H1 (cell line): Measurements from ENCODE around the gene DGAT2L6. TPM values are rescaled to one million over a fixed set of nuclear protein-coding genes. Genes with fewer than 3 reads are reported as not detected.

Experiments used
- CTCF ChIA-PET: fragments of 300-600 bp; sonication (Branson Sonifier 250); formaldehyde crosslinking; loops from one replicate; lab custom pipeline; 2021; ENCODE audit not compliant: partially characterized antibody; lab: Charles Lee
- POLR2A ChIA-PET: fragments of 300-600 bp; sonication (Branson Sonifier 250); formaldehyde crosslinking; loops from one replicate; lab custom pipeline; 2021; ENCODE audit warnings: inconsistent platforms; ENCODE audit not compliant: partially characterized antibody; lab: Charles Lee
- DNase-seq, 2 experiments: peaks; one replicate each; pipeline versions ENCODE4 v3.0.0 to v3.0.0-alpha.2; 2010 to 2022; ENCODE audit warnings: low spot score in 2 of 2, low read depth in 1 of 2, mixed read lengths in 1 of 2
- FAIRE-seq: peaks from 2 replicates; lab custom pipeline; 2011; peaks lifted over from hg19 to GRCh38; lab: Jason Lieb, UNC
- H2AFZ ChIP-seq: 2 replicates; pipeline ENCODE4 v1.8.1; 2012; ENCODE audit warnings: low read length, inconsistent platforms
- H2AK5ac ChIP-seq: 2 replicates; pipeline ENCODE4 v1.6.1; 2013; ENCODE audit warnings: low read depth, low read length
- H2BK120ac ChIP-seq: replicated peaks from 2 replicates; pipeline ENCODE3; 2013; ENCODE audit warnings: low read depth, low read length, inconsistent platforms
- H2BK12ac ChIP-seq: 2 replicates; pipeline ENCODE4 v1.6.1; 2013; ENCODE audit warnings: low read depth, low read length
- H2BK15ac ChIP-seq: 2 replicates; pipeline ENCODE4 v1.6.1; 2013; ENCODE audit warnings: low read length
- H2BK20ac ChIP-seq: 2 replicates; pipeline ENCODE4 v1.6.1; 2013; ENCODE audit warnings: low read length
- H2BK5ac ChIP-seq: 2 replicates; pipeline ENCODE4 v1.6.1; 2013; ENCODE audit warnings: low read depth, low read length
- H3K14ac ChIP-seq: 2 replicates; pipeline ENCODE4 v1.6.1; 2013; ENCODE audit warnings: inconsistent platforms; ENCODE audit not compliant: insufficient read length
- H3K18ac ChIP-seq: 2 replicates; pipeline ENCODE4 v1.6.1; 2013; ENCODE audit warnings: low read length; ENCODE audit errors: extremely low read depth
- H3K23ac ChIP-seq: 2 replicates; pipeline ENCODE4 v1.6.1; 2013; ENCODE audit warnings: inconsistent platforms; ENCODE audit not compliant: insufficient read length
- H3K23me2 ChIP-seq: 2 replicates; pipeline ENCODE4 v1.6.1; 2013; ENCODE audit warnings: low read depth, low read length
- H3K27ac ChIP-seq: 2 replicates; pipeline ENCODE4 v1.6.1; 2011; ENCODE audit warnings: low read depth, low read length, inconsistent platforms
- H3K27me3 ChIP-seq, 4 experiments: replicated peaks in 1 of 4; 1 replicate in 1 of 4; 2 replicates in 3 of 4; pipeline versions ENCODE4 v1.6.1 to v1.8.1; 2011 to 2013; ENCODE audit warnings: low read length in 3 of 4, mild to moderate bottlenecking in 3 of 4, inconsistent platforms in 2 of 4, mixed read lengths in 2 of 4, moderate library complexity in 1 of 4; ENCODE audit not compliant: control insufficient read depth in 3 of 4, insufficient read depth in 3 of 4; ENCODE audit errors: extremely low read depth in 1 of 4
- H3K36me3 ChIP-seq, 4 experiments: 2 replicates each; pipeline versions ENCODE4 v1.6.1 to v1.8.1; 2011 to 2013; ENCODE audit warnings: mild to moderate bottlenecking in 4 of 4, low read length in 3 of 4, moderate library complexity in 2 of 4, control low read depth in 1 of 4, inconsistent platforms in 1 of 4; ENCODE audit not compliant: insufficient read depth in 4 of 4, control insufficient read depth in 2 of 4
- H3K4ac ChIP-seq: replicated peaks from 2 replicates; pipeline ENCODE3; 2013; ENCODE audit warnings: low read length, low read depth, mixed read lengths, inconsistent platforms; ENCODE audit not compliant: insufficient read length
- H3K4me1 ChIP-seq, 4 experiments: replicated peaks in 1 of 4; 1 replicate in 1 of 4; 2 replicates in 3 of 4; pipeline versions ENCODE4 v1.6.1 to v1.8.1; 2011 to 2013; ENCODE audit warnings: low read length in 3 of 4, inconsistent platforms in 2 of 4, mixed read lengths in 1 of 4; ENCODE audit not compliant: insufficient read depth in 4 of 4, control insufficient read depth in 3 of 4
- H3K4me2 ChIP-seq, 2 experiments: 2 replicates each; pipeline versions ENCODE4 v1.6.1 to v1.8.1; 2011 to 2013; ENCODE audit warnings: low read depth in 2 of 2, low read length in 2 of 2, control low read depth in 1 of 2, inconsistent platforms in 1 of 2, mild to moderate bottlenecking in 1 of 2; ENCODE audit not compliant: insufficient read depth in 1 of 2
- H3K4me3 ChIP-seq, 4 experiments: fragments of 200-600, 300-600 bp in 1 of 4; sonication (generic), shearing (Covaris generic), sonication (Bioruptor Twin) in 1 of 4; 2 replicates each; pipeline versions ENCODE4 v1.5.1 to v1.8.1; 2011 to 2016; ENCODE audit warnings: low read length in 4 of 4, low read depth in 3 of 4, control low read depth in 2 of 4, inconsistent platforms in 2 of 4, mild to moderate bottlenecking in 2 of 4, mixed read lengths in 1 of 4, moderate library complexity in 1 of 4; ENCODE audit not compliant: insufficient read depth in 2 of 4; ENCODE audit errors: extremely low read depth in 1 of 4
- H3K56ac ChIP-seq: replicated peaks from 2 replicates; pipeline ENCODE3; 2013; ENCODE audit warnings: low read depth, mild to moderate bottlenecking, mixed read lengths, low read length, inconsistent platforms; ENCODE audit not compliant: insufficient read length
- H3K79me1 ChIP-seq: 2 replicates; pipeline ENCODE4 v1.6.1; 2013; ENCODE audit warnings: low read depth, low read length, control low read depth
- H3K79me2 ChIP-seq, 2 experiments: 2 replicates each; pipeline versions ENCODE4 v1.6.1 to v1.8.1; 2012 to 2013; ENCODE audit warnings: low read length in 2 of 2, mild to moderate bottlenecking in 2 of 2, inconsistent platforms in 1 of 2; ENCODE audit not compliant: insufficient read depth in 2 of 2, control insufficient read depth in 1 of 2
- H3K9ac ChIP-seq, 4 experiments: replicated peaks in 1 of 4; 1 replicate in 1 of 4; 2 replicates in 3 of 4; pipeline versions ENCODE4 v1.6.1 to v1.8.1; 2011 to 2013; ENCODE audit warnings: low read depth in 3 of 4, low read length in 3 of 4, control low read depth in 2 of 4, mild to moderate bottlenecking in 2 of 4, moderate library complexity in 2 of 4, inconsistent platforms in 1 of 4; ENCODE audit errors: extremely low read depth in 1 of 4
- H3K9me3 ChIP-seq, 2 experiments: 2 replicates each; pipeline versions ENCODE4 v1.6.1 to v1.8.1; 2012 to 2013; ENCODE audit warnings: mild to moderate bottlenecking in 2 of 2, moderate library complexity in 2 of 2, control low read depth in 1 of 2, inconsistent platforms in 1 of 2, low read depth in 1 of 2, low read length in 1 of 2, mixed read lengths in 1 of 2; ENCODE audit not compliant: insufficient read depth in 2 of 2
- H4K20me1 ChIP-seq, 2 experiments: replicated peaks in 1 of 2; 2 replicates each; pipeline versions ENCODE3 to v1.8.1; 2011 to 2013; ENCODE audit warnings: inconsistent platforms in 2 of 2, low read length in 2 of 2, mild to moderate bottlenecking in 1 of 2; ENCODE audit not compliant: insufficient read depth in 2 of 2, control insufficient read depth in 1 of 2
- H4K5ac ChIP-seq: 2 replicates; pipeline ENCODE4 v1.6.1; 2013; ENCODE audit warnings: low read length, low read depth, mixed read lengths, inconsistent platforms; ENCODE audit not compliant: insufficient read length
- H4K8ac ChIP-seq: 2 replicates; pipeline ENCODE4 v1.8.0; 2013; ENCODE audit warnings: mild to moderate bottlenecking, moderate library complexity, low read length, inconsistent platforms; ENCODE audit not compliant: insufficient read depth; ENCODE audit errors: extremely low read depth
- H4K91ac ChIP-seq: replicated peaks from 2 replicates; pipeline ENCODE3; 2013; ENCODE audit warnings: low read length, mixed read lengths, inconsistent platforms; ENCODE audit not compliant: insufficient read length
- BACH1 ChIP-seq: IDR thresholded peaks from 2 replicates; pipeline ENCODE4 v1.6.1; 2012; ENCODE audit warnings: low read length, improper control_type of control experiment
- CBX5 ChIP-seq: fragments of 300-800, 300-1000 bp; sonication (generic); IDR thresholded peaks from 2 replicates; pipeline ENCODE4 v1.7.1; 2016; ENCODE audit warnings: antibody characterized with exemption, low read length, low read depth
- CHD2 ChIP-seq: IDR thresholded peaks from 2 replicates; pipeline ENCODE4 v1.6.1; 2012; ENCODE audit warnings: low read length, improper control_type of control experiment
- CTBP2 ChIP-seq: IDR thresholded peaks from 2 replicates; pipeline ENCODE4 v1.7.0; 2011; ENCODE audit warnings: borderline replicate concordance, mild to moderate bottlenecking, moderate library complexity, mixed read lengths, low read length; ENCODE audit not compliant: insufficient read depth, insufficient read length
- GABPA ChIP-seq: IDR thresholded peaks from 2 replicates; pipeline ENCODE4 v1.6.1; 2011; ENCODE audit warnings: mild to moderate bottlenecking, low read length, moderate library complexity, borderline replicate concordance; ENCODE audit not compliant: insufficient read depth
- GTF2F1 ChIP-seq: IDR thresholded peaks from 2 replicates; pipeline ENCODE4 v1.6.1; 2012; ENCODE audit warnings: low read depth, low read length, improper control_type of control experiment, borderline replicate concordance
- RBBP5 ChIP-seq: IDR thresholded peaks from 2 replicates; pipeline ENCODE4 v1.7.1; 2012; ENCODE audit warnings: low read depth, mild to moderate bottlenecking, inconsistent platforms, low read length, moderate library complexity, borderline replicate concordance
- SP4 ChIP-seq: IDR thresholded peaks from 2 replicates; pipeline ENCODE4 v1.6.1; 2012; ENCODE audit warnings: low read length, inconsistent platforms
- ZNF274 ChIP-seq: IDR thresholded peaks from 2 replicates; pipeline ENCODE4 v1.7.0; 2012; ENCODE audit warnings: low read length, borderline replicate concordance; ENCODE audit errors: extremely low read depth
- WGBS, 2 experiments: shearing (Covaris generic) in 1 of 2; methylation state at CpG; one replicate each; pipeline versions ENCODE4 v1.1.6 to v1.1.7; 2013 to 2015; ENCODE audit warnings: low lambda C conversion rate in 2 of 2, mixed read lengths in 2 of 2, inconsistent platforms in 1 of 2, low coverage in 1 of 2, missing lambda C conversion rate in 1 of 2; ENCODE audit not compliant: insufficient replicate concordance in 2 of 2, insufficient coverage in 1 of 2, insufficient read length in 1 of 2; ENCODE audit errors: extremely low coverage in 1 of 2, missing lambda C conversion rate in 1 of 2; 5-methylcytosine and 5-hydroxymethylcytosine counted together
- polyA plus RNA-seq, 7 experiments: library from polyadenylated mRNA; depleted of rRNA in 3 of 7; stranded (reverse) in 5 of 7; unstranded in 2 of 7; fragments of >200 nt in 5 of 7; fragments of 200-250 nt in 2 of 7; gene quantifications; 1 replicate in 5 of 7; 2 replicates in 1 of 7; 4 replicates in 1 of 7; pipeline versions ENCODE4 v1.2.1 to v1.2.3, GENCODE V29; 2011 to 2013; ENCODE audit warnings: missing spikeins in 2 of 7, mixed read lengths in 2 of 7
- total RNA-seq: library from RNA; stranded (reverse); fragmentation: NEBNext Ultra II Directional; extraction: Animal tissue kit (Norgen Biotek cat#: 25700); gene quantifications from 2 replicates; pipeline ENCODE4 v1.2.1, GENCODE V29; 2021
- TF ChIP-seq, protein P1 (sequence below), 3 experiments: IDR thresholded peaks; 1 replicate in 2 of 3; 2 replicates in 1 of 3; pipeline versions ENCODE4 v1.5.1 to v1.6.1; 2011; ENCODE audit warnings: low read length in 3 of 3, mild to moderate bottlenecking in 3 of 3, inconsistent platforms in 2 of 3, low read depth in 1 of 3, moderate library complexity in 1 of 3; ENCODE audit not compliant: insufficient read depth in 1 of 3; ENCODE audit errors: control extremely low read depth in 1 of 3

Gene DGAT2L6
- total and polyA plus RNA-seq, 2 of the 8 experiments (the other 6 are each of a cell fraction or from before 2014, with no cell fraction given), result not detected

DNA sequence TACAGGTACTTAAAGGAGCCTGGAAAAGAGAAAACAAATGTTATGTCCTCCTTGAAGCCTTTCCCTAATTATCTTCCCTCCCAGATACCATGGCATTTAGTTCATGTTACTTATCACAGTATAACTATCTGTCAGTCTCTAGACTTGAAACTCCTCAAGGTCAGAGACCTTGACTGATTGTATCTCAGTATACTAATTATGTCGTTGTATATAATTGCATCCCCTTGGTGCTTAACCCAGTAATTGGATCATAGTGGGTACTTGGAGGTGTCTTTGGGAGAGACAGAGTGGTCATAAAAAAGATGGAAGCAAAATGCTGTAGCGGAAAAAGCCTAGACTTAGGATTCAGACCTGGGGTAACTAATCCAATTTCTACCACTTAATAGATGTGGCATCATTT, 35.9 kb upstream of the DGAT2L6 start:
- Histone ChIP-seq H2BK15ac (no peak overlapping the region), H3K18ac (no peak overlapping the region), H3K4ac (no peak overlapping the region), H3K4me3 (no peak overlapping the region), H3K4me1 (no peaks in the 10 kb centered on the region), H2AFZ (no peak overlapping the region), H3K79me2 (no peaks in the 10 kb centered on the region), H4K91ac (no peak overlapping the region), H3K27ac (no peak overlapping the region), H4K20me1 (no peaks in the 10 kb centered on the region), H2AK5ac (no peak overlapping the region), H2BK12ac (no peak overlapping the region), H3K4me2 (no peak overlapping the region), H3K23ac (no peak overlapping the region), H3K14ac (no peak overlapping the region), H2BK5ac (no peak overlapping the region), H4K8ac (no peak overlapping the region), H3K23me2 (no peaks in the 10 kb centered on the region), H3K9ac (no peak overlapping the region), H3K27me3 (no peaks in the 10 kb centered on the region), H4K5ac (no peak overlapping the region), H3K79me1 (no peaks in the 10 kb centered on the region), H2BK20ac (no peak overlapping the region), H3K36me3 (peaks cover 0 to 9% (median 2%) of the 10 kb centered on the region in 4 experiments; a peak in 2 of 8 replicates), H3K56ac (no peak overlapping the region), H2BK120ac (no peak overlapping the region), H3K9me3 (no peaks in the 10 kb centered on the region)
- no peak for DNase-seq
- POLR2A ChIA-PET, result interaction anchor here (2.4 kb wide), 1 partner anchor 20 kb away, joined by 6 read pairs; no protein-coding TSS in a partner anchor
- TF ChIP-seq CBX5, result no peak
- TF ChIP-seq CTBP2, result no peak
- TF ChIP-seq BACH1, result no peak
- TF ChIP-seq CHD2, result no peak
- TF ChIP-seq, protein P1, sequence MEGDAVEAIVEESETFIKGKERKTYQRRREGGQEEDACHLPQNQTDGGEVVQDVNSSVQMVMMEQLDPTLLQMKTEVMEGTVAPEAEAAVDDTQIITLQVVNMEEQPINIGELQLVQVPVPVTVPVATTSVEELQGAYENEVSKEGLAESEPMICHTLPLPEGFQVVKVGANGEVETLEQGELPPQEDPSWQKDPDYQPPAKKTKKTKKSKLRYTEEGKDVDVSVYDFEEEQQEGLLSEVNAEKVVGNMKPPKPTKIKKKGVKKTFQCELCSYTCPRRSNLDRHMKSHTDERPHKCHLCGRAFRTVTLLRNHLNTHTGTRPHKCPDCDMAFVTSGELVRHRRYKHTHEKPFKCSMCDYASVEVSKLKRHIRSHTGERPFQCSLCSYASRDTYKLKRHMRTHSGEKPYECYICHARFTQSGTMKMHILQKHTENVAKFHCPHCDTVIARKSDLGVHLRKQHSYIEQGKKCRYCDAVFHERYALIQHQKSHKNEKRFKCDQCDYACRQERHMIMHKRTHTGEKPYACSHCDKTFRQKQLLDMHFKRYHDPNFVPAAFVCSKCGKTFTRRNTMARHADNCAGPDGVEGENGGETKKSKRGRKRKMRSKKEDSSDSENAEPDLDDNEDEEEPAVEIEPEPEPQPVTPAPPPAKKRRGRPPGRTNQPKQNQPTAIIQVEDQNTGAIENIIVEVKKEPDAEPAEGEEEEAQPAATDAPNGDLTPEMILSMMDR (IDR thresholded peaks at IDR 0.05; ENCODE audit: control extremely low read depth in 1 of 3, insufficient read depth in 1 of 3, low read depth in 1 of 3, low read length in 3 of 3), result no peak
- TF ChIP-seq SP4, result no peak
- TF ChIP-seq GABPA, result no peak
- no peak for TF ChIP-seq RBBP5
- TF ChIP-seq ZNF274, result no peak
- TF ChIP-seq GTF2F1, result no peak
- 100% methylated on average over 2 of the region's 2 CpGs; no CpG with 5 or more reads in 1 of the 2 experiments for WGBS, 2 experiments
- FAIRE-seq, result no peak
- CTCF ChIA-PET, result no interaction called here
